ENCODE measurements around the gene BNIP3.
"Not testable (repeated sequence)": the region's sequence is repeated elsewhere in the genome, so short reads cannot be mapped to it uniquely, and the experiment has no call there.

BNIP3 gene

GRCh38 chr10:131998845-131999681 is 17.3 kb upstream of the BNIP3 start:
- H3K36me3 ChIP-seq (ENCODE audit: insufficient read depth, low read length) = no peaks in the 10 kb centered on the region
- H3K27ac ChIP-seq (ENCODE audit: low read depth, low read length) = no peak overlapping the region
- no peaks in the 10 kb centered on the region for H3K27me3 ChIP-seq (ENCODE audit: control insufficient read depth in 1 of 2, insufficient read depth in 2 of 2, low read length in 2 of 2)
- no peak overlapping the region for H3K4me3 ChIP-seq (ENCODE audit: low read depth in 1 of 2, low read length in 2 of 2)
- H3K9ac ChIP-seq (ENCODE audit: low read length) = no peak overlapping the region
- no peaks in the 10 kb centered on the region for H3K9me3 ChIP-seq (ENCODE audit: low read length)
- H3K4me1 ChIP-seq (ENCODE audit: insufficient read depth, low read length) = peaks cover 23% of the 10 kb centered on the region

- H3K4me3 ChIP-seq (ENCODE audit: low read depth in 1 of 2, low read length in 2 of 2) = peak overlapping the region in 1 of 2 donors; percentile 2
- peak overlapping the region; percentile 43 for H3K27ac ChIP-seq (ENCODE audit: low read depth, low read length)
- H3K9ac ChIP-seq (ENCODE audit: low read length) = no peak overlapping the region
- H3K9me3 ChIP-seq (ENCODE audit: low read length) = no peaks in the 10 kb centered on the region
- H3K27me3 ChIP-seq (ENCODE audit: control insufficient read depth in 1 of 2, insufficient read depth in 2 of 2, low read length in 2 of 2) = no peaks in the 10 kb centered on the region
- no peaks in the 10 kb centered on the region for H3K36me3 ChIP-seq (ENCODE audit: insufficient read depth, low read length)
- peaks cover 23% of the 10 kb centered on the region for H3K4me1 ChIP-seq (ENCODE audit: insufficient read depth, low read length)
Observed at GRCh38 chr10:131998050-131998844, 16.5 kb upstream of the BNIP3 start.

- Histone ChIP-seq H3K36me3 (ENCODE audit: insufficient read depth, low read length) (no peaks in the 10 kb centered on the region), H3K27ac (ENCODE audit: low read depth, low read length) (peak overlapping the region; percentile 43), H3K27me3 (ENCODE audit: control insufficient read depth in 1 of 2, insufficient read depth in 2 of 2, low read length in 2 of 2) (no peaks in the 10 kb centered on the region), H3K9ac (ENCODE audit: low read length) (no peak overlapping the region), H3K4me3 (ENCODE audit: low read depth in 1 of 2, low read length in 2 of 2) (peak overlapping the region in 1 of 2 donors; percentile 2), H3K9me3 (ENCODE audit: low read length) (no peaks in the 10 kb centered on the region), H3K4me1 (ENCODE audit: insufficient read depth, low read length) (peaks cover 23% of the 10 kb centered on the region)
Observed at GRCh38 chr10:131997366-131998049, 15.8 kb upstream of the BNIP3 start.

GRCh38 chr10:131996466-131997365 is 15.0 kb upstream of the BNIP3 start:
- Histone ChIP-seq H3K9ac (ENCODE audit: low read length) (no peak overlapping the region), H3K4me1 (ENCODE audit: insufficient read depth, low read length) (peaks cover 23% of the 10 kb centered on the region), H3K27ac (ENCODE audit: low read depth, low read length) (peak overlapping the region; percentile 46), H3K36me3 (ENCODE audit: insufficient read depth, low read length) (no peaks in the 10 kb centered on the region), H3K9me3 (ENCODE audit: low read length) (no peaks in the 10 kb centered on the region), H3K4me3 (ENCODE audit: low read depth in 1 of 2, low read length in 2 of 2) (no peak overlapping the region), H3K27me3 (ENCODE audit: control insufficient read depth in 1 of 2, insufficient read depth in 2 of 2, low read length in 2 of 2) (no peaks in the 10 kb centered on the region)

GRCh38 chr10:131994435-131994834 is 12.7 kb upstream of the BNIP3 start:
- Histone ChIP-seq H3K27me3 (ENCODE audit: control insufficient read depth in 1 of 2, insufficient read depth in 2 of 2, low read length in 2 of 2) (no peaks in the 10 kb centered on the region), H3K36me3 (ENCODE audit: insufficient read depth, low read length) (no peaks in the 10 kb centered on the region), H3K4me3 (ENCODE audit: low read depth in 1 of 2, low read length in 2 of 2) (no peak overlapping the region), H3K9me3 (ENCODE audit: low read length) (no peaks in the 10 kb centered on the region), H3K9ac (ENCODE audit: low read length) (no peak overlapping the region), H3K27ac (ENCODE audit: low read depth, low read length) (no peak overlapping the region), H3K4me1 (ENCODE audit: insufficient read depth, low read length) (peaks cover 20% of the 10 kb centered on the region)

GRCh38 chr10:131993275-131993674 is 11.6 kb upstream of the BNIP3 start:
- no peaks in the 10 kb centered on the region for H3K27me3 ChIP-seq (ENCODE audit: control insufficient read depth in 1 of 2, insufficient read depth in 2 of 2, low read length in 2 of 2)
- H3K27ac ChIP-seq (ENCODE audit: low read depth, low read length) = no peak overlapping the region
- H3K4me1 ChIP-seq (ENCODE audit: insufficient read depth, low read length) = peaks cover 18% of the 10 kb centered on the region
- no peak overlapping the region for H3K9ac ChIP-seq (ENCODE audit: low read length)
- no peak overlapping the region for H3K4me3 ChIP-seq (ENCODE audit: low read depth in 1 of 2, low read length in 2 of 2)
- no peaks in the 10 kb centered on the region for H3K36me3 ChIP-seq (ENCODE audit: insufficient read depth, low read length)
- H3K9me3 ChIP-seq (ENCODE audit: low read length) = no peaks in the 10 kb centered on the region

- peaks cover 2% of the 10 kb centered on the region for H3K4me1 ChIP-seq (ENCODE audit: insufficient read depth, low read length)
- H3K4me3 ChIP-seq (ENCODE audit: low read depth in 1 of 2, low read length in 2 of 2) = no peak overlapping the region
- no peak overlapping the region for H3K27ac ChIP-seq (ENCODE audit: low read depth, low read length)
- H3K36me3 ChIP-seq (ENCODE audit: insufficient read depth, low read length) = no peaks in the 10 kb centered on the region
- no peaks in the 10 kb centered on the region for H3K27me3 ChIP-seq (ENCODE audit: control insufficient read depth in 1 of 2, insufficient read depth in 2 of 2, low read length in 2 of 2)
- no peak overlapping the region for H3K9ac ChIP-seq (ENCODE audit: low read length)
- H3K9me3 ChIP-seq (ENCODE audit: low read length) = no peaks in the 10 kb centered on the region
Observed at GRCh38 chr10:131991726-131992125, 10.0 kb upstream of the BNIP3 start.

- H3K27me3 ChIP-seq (ENCODE audit: control insufficient read depth in 1 of 2, insufficient read depth in 2 of 2, low read length in 2 of 2); H3K9ac ChIP-seq (ENCODE audit: low read length): not testable (repeated sequence)
Observed at GRCh38 chr10:131987786-131988185, 6.1 kb upstream of the BNIP3 start.

GRCh38 chr10:131987301-131987700 is 5.6 kb upstream of the BNIP3 start:
- H3K9me3 ChIP-seq (ENCODE audit: low read length); H3K4me3 ChIP-seq (ENCODE audit: low read depth in 1 of 2, low read length in 2 of 2); H3K36me3 ChIP-seq (ENCODE audit: insufficient read depth, low read length); H3K27ac ChIP-seq (ENCODE audit: low read depth, low read length); H3K9ac ChIP-seq (ENCODE audit: low read length); H3K4me1 ChIP-seq (ENCODE audit: insufficient read depth, low read length); H3K27me3 ChIP-seq (ENCODE audit: control insufficient read depth in 1 of 2, insufficient read depth in 2 of 2, low read length in 2 of 2): not testable (repeated sequence)

More at GRCh38 chr10:131987786-131988185, 6.1 kb upstream of the BNIP3 start:
- not testable (repeated sequence) for H3K4me3 ChIP-seq (ENCODE audit: low read depth in 1 of 2, low read length in 2 of 2); H3K4me1 ChIP-seq (ENCODE audit: insufficient read depth, low read length); H3K9me3 ChIP-seq (ENCODE audit: low read length); H3K36me3 ChIP-seq (ENCODE audit: insufficient read depth, low read length); H3K27ac ChIP-seq (ENCODE audit: low read depth, low read length)

GRCh38 chr10:131986851-131987250 is 5.1 kb upstream of the BNIP3 start:
- H3K4me1 ChIP-seq (ENCODE audit: insufficient read depth, low read length); H3K27me3 ChIP-seq (ENCODE audit: control insufficient read depth in 1 of 2, insufficient read depth in 2 of 2, low read length in 2 of 2); H3K9ac ChIP-seq (ENCODE audit: low read length); H3K4me3 ChIP-seq (ENCODE audit: low read depth in 1 of 2, low read length in 2 of 2); H3K9me3 ChIP-seq (ENCODE audit: low read length); H3K27ac ChIP-seq (ENCODE audit: low read depth, low read length); H3K36me3 ChIP-seq (ENCODE audit: insufficient read depth, low read length): not testable (repeated sequence)
